SU-DHL-6 (cell line): Measurements from ENCODE around the gene CNKSR3.

Experiments used
- H2AFZ ChIP-seq: fragments of 200-600 bp; sonication (generic); 2 replicates; pipeline ENCODE4 v1.6.1; 2014; ENCODE audit warnings: low read depth, mild to moderate bottlenecking, moderate library complexity, mixed read lengths, antibody characterized with exemption, low read length; ENCODE audit not compliant: severe bottlenecking
- H3F3A ChIP-seq: fragments of 200-600 bp; shearing (Covaris generic); 2 replicates; pipeline ENCODE4 v1.6.0; 2016; ENCODE audit warnings: antibody characterized with exemption, mild to moderate bottlenecking; ENCODE audit not compliant: insufficient read depth
- H3K27ac ChIP-seq: fragments of 200-600 bp; sonication (generic); 2 replicates; pipeline ENCODE4 v1.5.1; 2016; ENCODE audit warnings: low read depth, mild to moderate bottlenecking, low read length, moderate library complexity, mixed read lengths
- H3K27me3 ChIP-seq: fragments of 200-600 bp; sonication (generic), shearing (Covaris generic); 2 replicates; pipeline ENCODE4 v1.6.0; 2014; ENCODE audit warnings: mild to moderate bottlenecking, low read length
- H3K36me3 ChIP-seq: fragments of 200-600 bp; sonication (generic); 2 replicates; pipeline ENCODE4 v1.6.1; 2014; ENCODE audit warnings: mild to moderate bottlenecking, low read length, mixed read lengths
- H3K4me2 ChIP-seq: fragments of 300-600, 200-600 bp; shearing (Covaris generic), sonication (generic); 2 replicates; pipeline ENCODE4 v1.6.0; 2014; ENCODE audit warnings: low read length, low read depth, mild to moderate bottlenecking; ENCODE audit not compliant: poor library complexity, severe bottlenecking
- H3K4me3 ChIP-seq: fragments of 200-600 bp; sonication (generic); 2 replicates; pipeline ENCODE4 v1.5.1; 2014; ENCODE audit warnings: antibody characterized with exemption, low read length, mild to moderate bottlenecking, mixed read lengths; ENCODE audit not compliant: insufficient read depth, poor library complexity, severe bottlenecking
- H3K79me2 ChIP-seq: fragments of 200-600 bp; sonication (generic); 2 replicates; pipeline ENCODE4 v1.6.1; 2014; ENCODE audit warnings: mild to moderate bottlenecking, low read length, moderate library complexity; ENCODE audit not compliant: insufficient read depth
- H3K9ac ChIP-seq: fragments of 200-600 bp; sonication (generic); 2 replicates; pipeline ENCODE4 v1.7.0; 2014; ENCODE audit warnings: mild to moderate bottlenecking, low read length
- H3K9me2 ChIP-seq: fragments of 200-600 bp; sonication (generic); replicated peaks from 2 replicates; pipeline ENCODE4 v1.6.1; 2014; ENCODE audit warnings: low read length; ENCODE audit not compliant: insufficient read depth
- H3K9me3 ChIP-seq: fragments of 200-600 bp; sonication (generic); 2 replicates; pipeline ENCODE4 v1.6.1; 2014; ENCODE audit warnings: low read length, mixed read lengths; ENCODE audit not compliant: insufficient read depth
- H4K20me1 ChIP-seq: fragments of 200-600 bp; sonication (generic); 2 replicates; pipeline ENCODE4 v1.6.1; 2014; ENCODE audit warnings: low read depth, mild to moderate bottlenecking, antibody characterized with exemption, low read length, moderate library complexity, mixed read lengths
- EZH2phosphoT487 ChIP-seq: fragments of 200-600 bp; sonication (generic), shearing (Covaris generic); conservative IDR thresholded peaks from 2 replicates; pipeline ENCODE4 v1.6.1; 2018; ENCODE audit warnings: mild to moderate bottlenecking, antibody characterized with exemption, low read length, moderate library complexity, mixed read lengths
- TF ChIP-seq, protein P1 (sequence below): fragments of 200-600 bp; sonication (generic); IDR thresholded peaks from one replicate; pipeline ENCODE4 v1.5.1; 2017; ENCODE audit warnings: antibody characterized with exemption, mild to moderate bottlenecking, low read length, moderate library complexity; ENCODE audit not compliant: insufficient read depth, poor library complexity, severe bottlenecking

The CNKSR3 gene

DNA sequence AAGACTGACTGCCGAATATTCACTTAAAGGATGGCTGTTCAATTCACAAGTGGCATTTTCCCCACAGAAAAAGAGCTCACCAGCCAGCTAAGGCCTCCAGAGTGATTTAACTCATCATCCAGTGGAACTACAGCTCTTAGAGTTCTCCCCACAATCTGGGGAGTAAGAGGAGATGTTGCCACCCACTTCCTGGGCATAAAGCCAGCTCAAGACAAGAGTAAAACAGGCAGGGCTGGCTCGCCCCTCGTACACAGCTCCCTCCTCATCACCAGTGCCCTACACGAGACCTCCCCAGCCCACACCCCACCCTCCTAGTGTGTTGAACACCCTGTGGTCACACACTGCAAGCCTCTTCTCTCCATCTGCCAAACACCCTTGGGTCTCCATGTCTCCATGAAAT lies 106.7 kb downstream of the CNKSR3 start:
- Histone ChIP-seq H3K27ac (no peak overlapping the region), H4K20me1 (no peaks in the 10 kb centered on the region), H3K9me2 (no peaks in the 10 kb centered on the region), H3K9ac (no peak overlapping the region), H3K79me2 (no peaks in the 10 kb centered on the region), H3F3A (no peaks in the 10 kb centered on the region), H3K4me3 (no peak overlapping the region), H3K4me2 (no peak overlapping the region), H3K36me3 (no peaks in the 10 kb centered on the region), H2AFZ (no peak overlapping the region), H3K9me3 (no peaks in the 10 kb centered on the region), H3K27me3 (no peaks in the 10 kb centered on the region)
- TF ChIP-seq, protein P1, sequence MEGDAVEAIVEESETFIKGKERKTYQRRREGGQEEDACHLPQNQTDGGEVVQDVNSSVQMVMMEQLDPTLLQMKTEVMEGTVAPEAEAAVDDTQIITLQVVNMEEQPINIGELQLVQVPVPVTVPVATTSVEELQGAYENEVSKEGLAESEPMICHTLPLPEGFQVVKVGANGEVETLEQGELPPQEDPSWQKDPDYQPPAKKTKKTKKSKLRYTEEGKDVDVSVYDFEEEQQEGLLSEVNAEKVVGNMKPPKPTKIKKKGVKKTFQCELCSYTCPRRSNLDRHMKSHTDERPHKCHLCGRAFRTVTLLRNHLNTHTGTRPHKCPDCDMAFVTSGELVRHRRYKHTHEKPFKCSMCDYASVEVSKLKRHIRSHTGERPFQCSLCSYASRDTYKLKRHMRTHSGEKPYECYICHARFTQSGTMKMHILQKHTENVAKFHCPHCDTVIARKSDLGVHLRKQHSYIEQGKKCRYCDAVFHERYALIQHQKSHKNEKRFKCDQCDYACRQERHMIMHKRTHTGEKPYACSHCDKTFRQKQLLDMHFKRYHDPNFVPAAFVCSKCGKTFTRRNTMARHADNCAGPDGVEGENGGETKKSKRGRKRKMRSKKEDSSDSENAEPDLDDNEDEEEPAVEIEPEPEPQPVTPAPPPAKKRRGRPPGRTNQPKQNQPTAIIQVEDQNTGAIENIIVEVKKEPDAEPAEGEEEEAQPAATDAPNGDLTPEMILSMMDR: no peak
- TF ChIP-seq EZH2phosphoT487: no peak

DNA sequence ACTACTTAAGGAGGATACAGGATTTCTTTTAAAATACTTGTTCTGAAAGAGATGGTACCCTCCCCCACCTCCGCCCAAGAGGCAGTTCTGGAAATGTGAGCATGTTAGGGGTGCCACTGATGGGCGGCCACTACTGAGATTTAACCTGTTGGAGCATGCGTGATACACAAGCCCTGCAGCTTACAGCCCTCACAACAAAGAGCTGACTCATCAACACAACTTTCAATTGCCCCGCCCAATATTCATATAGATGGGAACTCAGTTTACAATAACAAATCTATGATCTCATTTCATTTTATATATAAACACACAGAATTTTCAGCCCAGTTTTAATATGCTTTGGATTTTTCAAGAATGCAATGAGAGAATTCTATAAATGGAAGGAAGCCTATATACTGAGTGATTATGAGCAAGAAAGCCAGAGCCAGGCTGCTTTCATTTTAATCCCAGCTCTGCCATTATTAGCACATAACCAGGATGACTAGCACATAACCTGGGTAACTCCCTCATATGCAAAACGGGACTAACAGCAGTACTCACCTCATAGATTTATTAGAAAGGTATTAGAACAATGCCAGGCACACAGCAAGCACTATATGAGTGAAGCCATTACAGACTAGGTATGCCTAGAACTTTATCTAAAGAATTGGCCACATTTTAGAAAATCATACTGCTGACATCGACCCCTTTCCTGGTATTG lies 108.3 kb downstream of the CNKSR3 start:
- Histone ChIP-seq H3F3A (no peaks in the 10 kb centered on the region), H3K4me2 (no peak overlapping the region), H3K36me3 (no peaks in the 10 kb centered on the region), H3K4me3 (no peak overlapping the region), H3K79me2 (no peaks in the 10 kb centered on the region), H3K27ac (no peak overlapping the region), H3K9ac (no peak overlapping the region), H3K9me3 (no peaks in the 10 kb centered on the region), H3K9me2 (no peaks in the 10 kb centered on the region), H4K20me1 (no peaks in the 10 kb centered on the region), H3K27me3 (no peaks in the 10 kb centered on the region), H2AFZ (no peak overlapping the region)
- no peak for TF ChIP-seq EZH2phosphoT487
- TF ChIP-seq, protein P1: no peak

DNA sequence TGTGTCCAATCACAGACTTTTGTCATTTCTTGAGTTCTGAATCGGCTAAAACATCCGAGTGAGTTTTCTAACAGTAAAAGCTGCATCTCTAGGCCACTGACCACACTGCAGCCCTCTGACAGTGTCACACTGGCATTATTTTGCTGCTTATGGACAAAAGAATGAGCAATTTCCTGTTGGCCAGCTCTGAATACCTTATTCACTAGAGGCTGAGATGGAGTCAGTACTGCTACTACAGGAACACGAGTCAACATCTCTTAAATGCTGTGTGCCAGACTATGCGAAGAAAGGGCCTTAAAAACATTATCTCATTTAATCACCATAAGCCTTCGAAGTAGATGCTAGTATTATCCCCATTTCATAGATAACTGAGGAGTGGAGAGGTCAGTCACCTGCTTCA lies 111.4 kb downstream of the CNKSR3 start:
- H3F3A ChIP-seq: no peaks in the 10 kb centered on the region
- H3K27me3 ChIP-seq: no peaks in the 10 kb centered on the region
- no peak overlapping the region for H3K27ac ChIP-seq
- no peak overlapping the region for H3K9ac ChIP-seq
- H3K9me2 ChIP-seq: no peaks in the 10 kb centered on the region
- no peak overlapping the region for H3K4me3 ChIP-seq
- no peaks in the 10 kb centered on the region for H4K20me1 ChIP-seq
- H3K9me3 ChIP-seq: no peaks in the 10 kb centered on the region
- no peak overlapping the region for H2AFZ ChIP-seq
- TF ChIP-seq, protein P1: no peak
- TF ChIP-seq EZH2phosphoT487: no peak
- no peaks in the 10 kb centered on the region for H3K79me2 ChIP-seq
- H3K4me2 ChIP-seq: no peak overlapping the region
- no peaks in the 10 kb centered on the region for H3K36me3 ChIP-seq
